ENCODE results near the gene CDC34.

CDC34 gene

DNA sequence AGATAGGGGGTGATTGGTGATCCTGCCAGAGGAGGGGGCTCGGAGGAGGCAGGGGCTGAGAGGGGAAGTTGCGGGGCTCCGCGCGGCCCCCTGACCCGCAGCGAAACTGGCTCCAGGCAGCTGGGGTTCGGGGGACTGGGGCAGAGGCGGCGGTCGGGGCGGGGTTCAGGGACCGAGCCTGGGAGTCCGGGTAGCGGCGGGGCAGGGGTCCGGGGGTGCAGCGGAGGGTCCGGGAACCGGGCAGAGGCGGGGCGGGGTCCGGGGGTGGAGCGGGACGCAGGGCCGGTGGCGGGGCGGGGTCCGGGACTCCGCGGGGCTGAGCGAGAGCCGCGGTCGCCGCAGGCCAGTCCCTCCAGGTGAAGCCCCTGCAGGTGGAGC lies 34.1 kb upstream of the CDC34 start:
- DNase-seq (ENCODE audit: low read depth in 2 of 2), result no peak

- no peak for DNase-seq (ENCODE audit: low read depth in 2 of 2)
Measured at GRCh38 chr19:497869-498510, 33.6 kb upstream of the CDC34 start.

DNA sequence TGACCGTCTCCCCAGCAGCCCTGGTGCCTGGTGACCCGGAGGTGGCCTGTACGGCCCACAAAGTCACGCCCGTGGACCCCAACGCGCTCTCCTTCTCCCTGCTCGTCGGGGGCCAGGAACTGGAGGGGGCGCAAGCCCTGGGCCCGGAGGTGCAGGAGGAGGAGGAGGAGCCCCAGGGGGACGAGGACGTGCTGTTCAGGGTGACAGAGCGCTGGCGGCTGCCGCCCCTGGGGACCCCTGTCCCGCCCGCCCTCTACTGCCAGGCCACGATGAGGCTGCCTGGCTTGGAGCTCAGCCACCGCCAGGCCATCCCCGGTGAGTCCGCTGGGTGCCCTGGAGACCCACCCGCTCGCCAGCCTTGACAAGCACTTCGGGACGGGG lies 33.1 kb upstream of the CDC34 start:
- DNase-seq (ENCODE audit: low read depth in 2 of 2), result no peak

- DNase-seq (ENCODE audit: low read depth in 2 of 2), result no peak
Measured at GRCh38 chr19:498977-499623, 32.5 kb upstream of the CDC34 start.

- no peak for DNase-seq (ENCODE audit: low read depth in 2 of 2)
Measured at GRCh38 chr19:501646-502045, 29.9 kb upstream of the CDC34 start.

DNA sequence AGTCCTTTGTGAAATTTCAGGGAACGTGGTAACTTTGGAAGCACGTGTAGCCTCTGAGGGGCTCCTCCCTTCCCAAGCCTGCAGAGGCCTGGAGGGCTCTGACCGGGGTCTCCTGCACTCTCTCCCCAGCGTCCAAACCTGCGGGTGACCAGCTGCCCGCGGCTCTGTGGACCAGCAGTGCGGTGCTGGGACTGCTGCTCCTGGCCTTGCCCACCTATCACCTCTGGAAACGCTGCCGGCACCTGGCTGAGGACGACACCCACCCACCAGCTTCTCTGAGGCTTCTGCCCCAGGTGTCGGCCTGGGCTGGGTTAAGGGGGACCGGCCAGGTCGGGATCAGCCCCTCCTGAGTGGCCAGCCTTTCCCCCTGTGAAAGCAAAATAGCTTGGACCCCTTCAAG lies 26.9 kb upstream of the CDC34 start:
- no peak for DNase-seq (ENCODE audit: low read depth in 2 of 2)

DNA sequence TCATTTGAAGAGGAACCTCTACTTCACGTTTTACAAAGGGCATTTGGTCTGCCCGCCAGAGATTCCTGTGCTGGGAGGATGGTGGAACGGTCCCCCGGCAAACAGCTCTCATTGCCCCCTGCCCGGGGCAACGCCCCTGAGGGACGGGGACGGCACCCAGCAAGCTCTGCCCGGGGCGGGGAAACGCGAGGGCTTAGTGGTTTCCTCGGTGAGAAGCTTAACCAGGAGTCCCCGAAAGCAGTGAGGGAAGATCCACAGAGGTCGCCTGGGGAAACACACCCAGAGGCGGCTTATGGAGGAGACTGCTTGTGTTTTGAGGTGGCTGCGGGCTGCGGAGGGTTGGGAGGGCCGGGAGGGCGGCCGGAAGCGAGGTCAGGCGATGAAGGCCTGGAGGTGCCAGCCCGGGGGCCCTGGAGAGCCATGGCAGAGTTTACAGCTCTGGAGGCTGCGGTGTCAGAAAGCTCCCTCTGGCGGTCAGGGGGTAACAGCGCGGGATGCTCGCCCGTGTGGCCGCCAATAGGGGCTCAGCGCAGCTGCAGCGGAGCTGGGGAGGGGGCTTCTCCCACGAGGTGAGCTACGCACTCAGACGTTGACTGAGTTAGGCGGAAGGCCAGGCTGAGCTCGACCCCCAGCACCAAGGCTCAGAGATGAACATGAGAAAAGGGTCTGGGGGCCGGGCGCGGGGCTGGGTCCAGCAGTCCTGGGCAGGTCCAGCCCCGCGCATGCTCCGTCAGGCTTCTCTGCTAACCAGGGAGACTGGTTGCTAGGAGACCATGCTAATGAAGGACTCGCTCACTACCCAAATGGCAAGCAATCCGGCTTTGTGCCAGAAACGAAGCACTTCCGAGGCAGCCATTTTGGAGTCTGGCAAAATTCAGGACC lies 24.9 kb upstream of the CDC34 start:
- peak; percentile 80 to 83 for DNase-seq (ENCODE audit: low read depth in 2 of 2)

- peak; percentile 45 for DNase-seq (ENCODE audit: low read depth in 2 of 2)
Measured at GRCh38 chr19:507286-508203, 24.0 kb upstream of the CDC34 start, which contains the start of gene TPGS1. TPGS1 (plus strand) TSS chr19:507497; CDS start chr19:507507, 10 bp downstream.

GRCh38 chr19:508204-509150 lies 23.1 kb upstream of the CDC34 start:
- DNase-seq (ENCODE audit: low read depth in 2 of 2), result no peak

DNA sequence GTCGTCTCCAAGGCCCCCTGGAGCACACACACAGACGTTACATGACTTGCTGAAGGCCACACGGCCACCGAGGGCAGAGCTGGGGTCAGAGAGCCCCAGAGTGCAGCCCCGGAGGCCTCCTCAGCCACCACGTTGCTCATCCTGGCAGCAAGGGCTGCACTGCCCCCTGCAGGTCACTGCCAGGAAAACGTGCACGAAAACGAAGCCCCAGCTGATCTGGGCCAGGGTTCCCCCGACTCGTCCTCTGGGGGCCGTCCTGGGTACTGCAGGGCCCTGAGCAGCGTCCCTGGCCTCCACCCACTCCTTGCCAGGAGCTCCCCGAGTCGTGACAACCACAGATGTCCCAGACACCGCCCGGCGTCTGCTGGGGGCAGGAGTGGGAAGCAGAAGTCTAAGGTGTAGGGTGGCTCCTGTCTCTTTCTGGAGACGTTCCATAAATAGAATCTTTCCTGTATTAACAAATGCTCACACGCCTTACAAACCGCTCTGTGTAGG lies 20.9 kb upstream of the CDC34 start:
- DNase-seq (ENCODE audit: low read depth in 2 of 2), result peak; percentile 81 to 86

DNA sequence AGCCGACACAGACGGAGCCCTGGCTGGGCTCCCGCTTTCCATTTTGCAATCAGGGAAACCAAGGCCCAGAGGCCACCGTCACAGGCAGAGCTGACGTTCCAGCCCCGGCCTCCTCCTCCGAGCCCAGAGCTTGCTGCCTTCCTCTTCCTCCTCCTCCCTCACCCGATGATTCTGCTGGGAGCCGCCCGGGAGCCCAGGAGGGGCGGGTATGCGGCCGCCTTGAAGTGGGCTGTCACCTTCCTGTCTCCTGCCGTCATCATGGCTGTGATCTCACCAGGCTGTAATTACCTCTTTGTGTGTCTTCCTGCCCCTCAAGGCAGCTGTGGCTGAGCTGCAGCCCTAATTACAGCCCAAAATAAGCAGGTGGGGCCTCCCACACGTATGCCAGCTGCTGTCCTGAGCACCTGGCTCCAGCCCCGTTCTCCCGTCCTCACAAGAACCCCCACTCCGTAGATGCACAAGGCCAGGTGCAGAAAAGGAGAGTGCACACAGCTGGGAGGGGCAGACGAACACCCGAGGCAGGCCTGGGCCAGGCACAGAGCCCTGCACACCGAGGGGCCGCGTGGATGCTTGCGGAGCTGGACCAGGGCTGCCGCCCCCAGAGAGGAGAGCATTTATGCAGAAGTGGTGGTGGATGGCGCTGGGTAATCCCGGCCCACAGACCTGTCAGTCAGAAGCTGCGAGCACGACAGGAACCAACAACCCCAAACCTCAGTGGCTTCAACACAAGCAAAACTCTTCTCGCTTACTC lies 20.3 kb upstream of the CDC34 start:
- DNase-seq (ENCODE audit: low read depth in 2 of 2), result peak; percentile 62 to 66

- no peak for DNase-seq (ENCODE audit: low read depth in 2 of 2)
Measured at GRCh38 chr19:512547-513365, 18.8 kb upstream of the CDC34 start.

DNA sequence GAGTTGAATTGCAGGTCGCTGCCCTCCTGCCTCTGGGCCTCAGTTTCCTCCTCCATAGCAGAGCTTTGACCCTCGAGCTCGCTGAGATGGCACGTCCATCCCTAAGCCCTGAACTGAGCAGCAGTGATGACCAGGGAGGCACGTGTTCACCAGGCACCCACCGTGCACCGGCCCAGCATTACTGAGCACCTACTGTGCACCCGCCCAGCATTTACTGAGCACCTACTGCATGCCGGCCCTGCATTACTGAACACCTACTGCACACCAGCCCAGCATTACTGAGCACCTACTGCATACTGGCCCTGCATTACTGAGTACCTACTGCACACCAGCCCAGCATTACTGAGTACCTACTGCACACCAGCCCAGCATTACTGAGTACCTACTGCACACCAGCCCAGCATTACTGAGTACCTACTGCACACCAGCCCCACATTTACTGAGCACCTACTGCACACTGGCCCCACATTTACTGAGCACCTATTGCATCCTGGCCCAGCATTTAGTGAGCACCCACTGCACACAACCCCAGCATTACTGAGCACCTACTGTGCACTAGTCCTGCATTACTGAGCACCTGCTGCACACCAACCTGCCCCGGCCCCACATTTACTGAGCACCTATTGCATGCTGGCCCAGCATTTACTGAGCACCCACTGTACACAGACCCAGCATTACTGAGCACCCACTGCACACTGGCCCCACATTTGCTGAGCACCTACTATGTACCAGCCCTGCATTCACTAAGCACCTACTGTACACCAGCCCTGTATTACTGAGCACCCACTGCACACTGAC lies 18.0 kb upstream of the CDC34 start:
- DNase-seq (ENCODE audit: low read depth in 2 of 2), result no peak

GRCh38 chr19:514166-514663 lies 17.3 kb upstream of the CDC34 start:
- no peak for DNase-seq (ENCODE audit: low read depth in 2 of 2)

- DNase-seq (ENCODE audit: low read depth in 2 of 2), result no peak
Measured at GRCh38 chr19:517721-518597, 13.6 kb upstream of the CDC34 start.

DNA sequence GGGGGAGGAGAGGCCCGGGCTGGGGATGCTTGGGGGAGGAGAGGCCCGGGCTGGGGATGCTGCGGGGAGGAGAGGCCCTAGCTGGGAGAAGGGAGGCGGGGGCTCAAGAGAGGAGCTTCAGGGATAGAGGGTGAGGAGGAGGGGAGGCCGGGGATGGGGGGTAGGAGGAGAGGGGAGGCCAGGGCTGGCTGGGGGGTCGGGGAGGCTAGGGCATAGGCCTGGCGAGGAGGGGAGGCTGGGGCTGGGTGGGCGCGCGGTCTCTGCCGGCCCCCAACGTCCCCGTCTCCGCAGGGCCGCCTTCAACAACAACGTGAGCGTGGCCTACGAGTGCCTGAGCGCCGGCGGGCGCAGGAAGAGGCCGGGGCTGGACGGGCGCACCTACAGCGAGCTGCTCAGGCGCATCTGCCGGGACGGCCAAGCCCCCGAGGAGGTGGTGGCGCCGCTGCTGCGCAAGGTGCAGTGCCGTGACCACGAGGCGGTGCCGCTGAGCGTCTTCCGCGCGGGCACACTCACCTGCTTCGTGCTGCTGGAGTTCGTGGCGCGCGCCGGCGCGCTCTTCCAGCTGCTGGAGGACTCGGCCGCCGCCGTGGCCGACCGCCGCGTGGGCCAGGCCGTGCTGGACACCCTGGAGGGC lies 12.8 kb upstream of the CDC34 start:
- DNase-seq (ENCODE audit: low read depth in 2 of 2), result peak in 1 of 2 donors; percentile 17

Data from stimulated activated CD8-positive, alpha-beta memory T cell treated with anti-CD3 and anti-CD28 coated beads, Interleukin-7, amount 100 ng/mL, for 1 hour (primary cell).